Measurements from ENCODE around the gene HSD11B1.

Gene HSD11B1

GRCh38 chr1:209661071-209661470 lies 43.6 kb upstream of the HSD11B1 start:
- Histone ChIP-seq H3K9me3 (no peaks in the 10 kb centered on the region), H3K27me3 (no peaks in the 10 kb centered on the region), H3K4me1 (ENCODE audit: control insufficient read depth in 1 of 2, insufficient read depth in 1 of 2, low read depth in 1 of 2, low read length in 1 of 2) (peaks cover 85 to 97% of the 10 kb centered on the region in 2 experiments), H3K4me3 (ENCODE audit: low read depth in 1 of 2, low read length in 1 of 2) (no peak overlapping the region), H3K27ac (peak overlapping the region; percentile 95), H3K36me3 (no peaks in the 10 kb centered on the region)
- TF ChIP-seq, protein P1, sequence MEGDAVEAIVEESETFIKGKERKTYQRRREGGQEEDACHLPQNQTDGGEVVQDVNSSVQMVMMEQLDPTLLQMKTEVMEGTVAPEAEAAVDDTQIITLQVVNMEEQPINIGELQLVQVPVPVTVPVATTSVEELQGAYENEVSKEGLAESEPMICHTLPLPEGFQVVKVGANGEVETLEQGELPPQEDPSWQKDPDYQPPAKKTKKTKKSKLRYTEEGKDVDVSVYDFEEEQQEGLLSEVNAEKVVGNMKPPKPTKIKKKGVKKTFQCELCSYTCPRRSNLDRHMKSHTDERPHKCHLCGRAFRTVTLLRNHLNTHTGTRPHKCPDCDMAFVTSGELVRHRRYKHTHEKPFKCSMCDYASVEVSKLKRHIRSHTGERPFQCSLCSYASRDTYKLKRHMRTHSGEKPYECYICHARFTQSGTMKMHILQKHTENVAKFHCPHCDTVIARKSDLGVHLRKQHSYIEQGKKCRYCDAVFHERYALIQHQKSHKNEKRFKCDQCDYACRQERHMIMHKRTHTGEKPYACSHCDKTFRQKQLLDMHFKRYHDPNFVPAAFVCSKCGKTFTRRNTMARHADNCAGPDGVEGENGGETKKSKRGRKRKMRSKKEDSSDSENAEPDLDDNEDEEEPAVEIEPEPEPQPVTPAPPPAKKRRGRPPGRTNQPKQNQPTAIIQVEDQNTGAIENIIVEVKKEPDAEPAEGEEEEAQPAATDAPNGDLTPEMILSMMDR (IDR thresholded peaks at IDR 0.05) = no peak

- H3K27me3 ChIP-seq = no peaks in the 10 kb centered on the region
- H3K4me1 ChIP-seq (ENCODE audit: control insufficient read depth in 1 of 2, insufficient read depth in 1 of 2, low read depth in 1 of 2, low read length in 1 of 2) = peaks cover 79 to 92% of the 10 kb centered on the region in 2 experiments
- peak overlapping the region; percentile 52 for H3K27ac ChIP-seq
- no peaks in the 10 kb centered on the region for H3K36me3 ChIP-seq
- no peak overlapping the region for H3K4me3 ChIP-seq (ENCODE audit: low read depth in 1 of 2, low read length in 1 of 2)
- TF ChIP-seq, protein P1 (IDR thresholded peaks at IDR 0.05) = no peak
- H3K9me3 ChIP-seq = no peaks in the 10 kb centered on the region
These were observed 41.7 kb upstream of the HSD11B1 start for GRCh38 chr1:209662879-209663327.

DNA sequence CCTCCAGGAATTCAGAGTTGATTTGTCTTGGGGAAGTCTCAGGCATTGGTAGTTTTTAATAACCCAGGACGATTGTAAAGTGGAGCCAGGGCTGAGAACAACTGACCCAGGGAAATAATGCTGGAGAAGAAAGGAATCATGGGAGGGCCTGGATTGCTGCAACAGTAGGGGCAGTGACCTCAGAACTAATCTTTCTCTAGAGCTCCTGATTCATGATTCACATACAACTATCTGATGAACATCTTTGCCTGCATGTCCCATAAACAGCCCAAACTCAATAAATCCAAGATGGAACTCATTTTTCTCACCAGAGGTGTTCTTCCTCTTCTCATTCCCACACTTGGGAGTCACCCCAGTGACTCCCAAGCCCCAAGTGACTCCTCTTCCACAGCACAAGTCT lies 37.5 kb upstream of the HSD11B1 start:
- TF ChIP-seq, protein P1 (IDR thresholded peaks at IDR 0.05) = no peak
- H3K27me3 ChIP-seq = no peaks in the 10 kb centered on the region

DNA sequence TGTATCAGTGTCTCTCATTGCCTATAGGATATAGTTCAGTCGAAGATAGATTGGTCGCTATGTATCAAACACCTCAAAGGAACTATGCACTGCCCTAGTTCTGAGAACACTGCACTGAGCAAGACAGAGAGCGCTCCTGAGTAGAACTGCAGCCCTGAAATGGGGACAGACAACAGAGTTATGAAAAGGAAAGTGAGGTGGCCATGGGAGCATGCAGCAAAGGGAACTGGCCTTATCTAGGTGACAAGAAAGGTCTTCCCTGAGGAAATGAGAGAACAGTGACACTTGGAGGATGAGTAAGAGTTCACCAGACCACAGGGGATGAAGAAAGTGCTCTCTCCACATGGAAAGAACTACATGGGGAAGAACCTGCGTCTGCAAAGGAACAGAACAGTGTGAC lies 36.9 kb upstream of the HSD11B1 start:
- TF ChIP-seq, protein P1 (IDR thresholded peaks at IDR 0.05) = no peak
- Histone ChIP-seq H3K27ac (peak overlapping the region; percentile 82), H3K27me3 (no peaks in the 10 kb centered on the region)

More for the DNA sequence above, 37.5 kb upstream of the HSD11B1 start:
- Histone ChIP-seq H3K36me3 (no peaks in the 10 kb centered on the region), H3K4me3 (ENCODE audit: low read depth in 1 of 2, low read length in 1 of 2) (no peak overlapping the region), H3K4me1 (ENCODE audit: control insufficient read depth in 1 of 2, insufficient read depth in 1 of 2, low read depth in 1 of 2, low read length in 1 of 2) (peaks cover 71 to 91% of the 10 kb centered on the region in 2 experiments), H3K27ac (peak overlapping the region; percentile 82), H3K9me3 (no peaks in the 10 kb centered on the region)

GRCh38 chr1:209670441-209671082 lies 34.1 kb upstream of the HSD11B1 start:
- no peaks in the 10 kb centered on the region for H3K27me3 ChIP-seq
- TF ChIP-seq, protein P1 (IDR thresholded peaks at IDR 0.05) = no peak
- no peaks in the 10 kb centered on the region for H3K36me3 ChIP-seq
- H3K9me3 ChIP-seq = no peaks in the 10 kb centered on the region
- H3K4me3 ChIP-seq (ENCODE audit: low read depth in 1 of 2, low read length in 1 of 2) = no peak overlapping the region
- peaks cover 74 to 89% of the 10 kb centered on the region in 2 experiments for H3K4me1 ChIP-seq (ENCODE audit: control insufficient read depth in 1 of 2, insufficient read depth in 1 of 2, low read depth in 1 of 2, low read length in 1 of 2)
- H3K27ac ChIP-seq = peak overlapping the region; percentile 98

More for the DNA sequence above, 36.9 kb upstream of the HSD11B1 start:
- Histone ChIP-seq H3K4me1 (ENCODE audit: control insufficient read depth in 1 of 2, insufficient read depth in 1 of 2, low read depth in 1 of 2, low read length in 1 of 2) (peaks cover 74 to 91% of the 10 kb centered on the region in 2 experiments), H3K9me3 (no peaks in the 10 kb centered on the region), H3K4me3 (ENCODE audit: low read depth in 1 of 2, low read length in 1 of 2) (peak overlapping the region in 1 of 2 experiments; percentile 2), H3K36me3 (no peaks in the 10 kb centered on the region)

Measured in neutrophil (primary cell).